Neural progenitor cell (in vitro differentiated cells): ENCODE data around the gene TCF15. TPM values are rescaled to one million over a fixed set of nuclear protein-coding genes. Genes with fewer than 3 reads are reported as not detected.

ENCODE experiments used
- DNase-seq: peaks from one replicate; pipeline ENCODE4 v3.0.0-alpha.2; 2016; ENCODE audit warnings: low spot score
- H2AFZ ChIP-seq: fragments of 200-600 bp; sonication (generic); replicated peaks from 2 replicates; pipeline ENCODE4 v1.6.1; 2016; ENCODE audit warnings: antibody characterized with exemption
- H3F3A ChIP-seq: fragments of 200-600 bp; sonication (generic); 2 replicates; pipeline ENCODE4 v1.6.1; 2016; ENCODE audit warnings: antibody characterized with exemption, low read depth
- H3K27ac ChIP-seq: fragments of 200-600 bp; sonication (generic); 2 replicates; pipeline ENCODE4 v1.5.1; 2016; ENCODE audit warnings: mild to moderate bottlenecking
- H3K27me3 ChIP-seq: fragments of 200-600 bp; sonication (generic); 2 replicates; pipeline ENCODE4 v1.6.1; 2016; ENCODE audit warnings: mild to moderate bottlenecking, moderate library complexity
- H3K36me3 ChIP-seq: fragments of 200-600 bp; sonication (generic); 2 replicates; pipeline ENCODE4 v1.5.1; 2016
- H3K4me1 ChIP-seq: fragments of 200-600 bp; sonication (generic); 2 replicates; pipeline ENCODE4 v1.6.1; 2016; ENCODE audit warnings: mixed run types
- H3K4me2 ChIP-seq: fragments of 200-600 bp; sonication (generic); 2 replicates; pipeline ENCODE4 v1.6.1; 2016
- H3K4me3 ChIP-seq: fragments of 200-600 bp; sonication (generic); 2 replicates; pipeline ENCODE4 v1.5.1; 2016
- H3K79me2 ChIP-seq: fragments of 200-600 bp; sonication (generic); 2 replicates; pipeline ENCODE4 v1.6.1; 2016; ENCODE audit warnings: low read depth
- H3K9ac ChIP-seq: fragments of 200-600 bp; sonication (generic); 2 replicates; pipeline ENCODE4 v1.6.1; 2016
- H3K9me3 ChIP-seq: fragments of 200-600 bp; sonication (generic); 2 replicates; pipeline ENCODE4 v1.5.1; 2016; ENCODE audit warnings: low read depth
- H4K20me1 ChIP-seq: fragments of 200-600 bp; sonication (generic); 2 replicates; pipeline ENCODE4 v1.6.1; 2016; ENCODE audit warnings: low read depth
- H3K27ac Mint-ChIP-seq: 3 replicates; pipeline ENCODE4 v1.8.0; 2021; ENCODE audit warnings: mixed read lengths
- H3K27me3 Mint-ChIP-seq: 2 replicates; pipeline ENCODE4 v1.8.0; 2022; ENCODE audit warnings: low read depth, mild to moderate bottlenecking, inconsistent platforms, moderate library complexity, mixed read lengths; ENCODE audit not compliant: insufficient read depth
- H3K36me3 Mint-ChIP-seq: 3 replicates; pipeline ENCODE4 v1.8.0; 2021; ENCODE audit warnings: mixed read lengths
- H3K4me1 Mint-ChIP-seq: 3 replicates; pipeline ENCODE4 v1.8.0; 2021; ENCODE audit warnings: mixed read lengths
- H3K4me3 Mint-ChIP-seq: 3 replicates; pipeline ENCODE4 v1.8.0; 2021; ENCODE audit warnings: mild to moderate bottlenecking, moderate library complexity, mixed read lengths
- H3K9me3 Mint-ChIP-seq: 3 replicates; pipeline ENCODE4 v1.8.0; 2020; ENCODE audit warnings: mixed read lengths
- EZH2 ChIP-seq: fragments of 200-600 bp; sonication (generic); IDR thresholded peaks from 2 replicates; pipeline ENCODE4 v1.6.1; 2017; ENCODE audit warnings: antibody characterized with exemption, mild to moderate bottlenecking, moderate library complexity
- EZH2phosphoT487 ChIP-seq: fragments of 200-600 bp; sonication (generic); IDR thresholded peaks from 2 replicates; pipeline ENCODE4 v1.6.1; 2017; ENCODE audit warnings: antibody characterized with exemption
- total RNA-seq: library from RNA; depleted of rRNA; stranded (reverse); fragments of >200 nt; gene quantifications from 2 replicates; pipeline ENCODE4 v1.2.3, GENCODE V29; 2015; ENCODE audit warnings: low replicate concordance
- TF ChIP-seq, protein P1 (sequence below): fragments of 200-600 bp; sonication (generic); IDR thresholded peaks from 2 replicates; pipeline ENCODE4 v1.5.1; 2017; ENCODE audit warnings: antibody characterized with exemption, mild to moderate bottlenecking

TCF15 gene
- total RNA-seq, 1 donor from 2014 or later: 0.07 TPM

DNA sequence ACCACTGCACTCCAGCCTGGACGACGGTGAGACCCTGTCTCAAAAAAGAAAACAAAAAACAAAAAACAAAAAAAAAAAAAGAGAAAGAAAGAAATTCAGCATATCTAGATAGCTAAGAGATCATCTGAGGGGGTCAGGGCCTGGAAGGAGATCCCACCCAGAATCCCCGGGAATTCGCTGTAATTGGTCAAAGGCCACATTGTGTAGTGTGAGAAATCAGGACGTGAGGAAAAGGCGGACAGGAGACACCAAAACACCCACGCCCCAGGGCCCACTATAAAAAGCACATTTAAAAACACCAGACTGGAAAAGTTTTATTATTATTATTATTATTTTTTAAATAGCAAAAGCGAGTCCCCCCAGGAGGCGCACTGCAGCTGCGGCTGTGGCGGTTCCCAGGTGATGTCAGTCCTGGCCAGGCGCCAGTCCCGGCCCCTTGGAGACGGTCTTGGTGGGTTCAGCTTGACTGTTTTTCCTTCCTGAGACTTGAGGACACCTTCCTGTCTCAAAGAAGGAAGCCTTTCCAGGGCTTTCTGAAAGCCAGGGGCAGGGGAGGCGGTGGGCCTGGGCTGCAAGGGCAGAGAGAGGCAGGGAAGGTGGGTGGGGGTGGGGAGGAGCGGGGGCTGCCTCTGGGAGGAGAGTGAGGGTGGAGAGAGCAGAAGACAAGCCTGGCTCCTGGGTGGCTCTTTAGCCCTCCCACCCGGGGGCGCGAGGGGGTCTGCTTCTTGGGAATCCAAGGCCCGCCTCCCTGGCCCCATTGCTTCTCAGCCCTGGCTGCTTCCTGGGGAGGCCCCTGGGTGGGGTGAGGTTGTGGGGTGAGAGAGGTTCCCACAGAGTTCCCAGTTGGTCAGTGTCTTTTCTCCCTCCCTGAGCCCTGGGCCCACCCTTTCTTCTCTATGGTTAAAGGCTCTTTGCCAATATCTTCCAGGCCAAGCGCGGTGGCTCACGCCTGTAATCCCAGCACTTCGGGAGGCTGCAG lies 14.5 kb downstream of the TCF15 start:
- TF ChIP-seq, protein P1, sequence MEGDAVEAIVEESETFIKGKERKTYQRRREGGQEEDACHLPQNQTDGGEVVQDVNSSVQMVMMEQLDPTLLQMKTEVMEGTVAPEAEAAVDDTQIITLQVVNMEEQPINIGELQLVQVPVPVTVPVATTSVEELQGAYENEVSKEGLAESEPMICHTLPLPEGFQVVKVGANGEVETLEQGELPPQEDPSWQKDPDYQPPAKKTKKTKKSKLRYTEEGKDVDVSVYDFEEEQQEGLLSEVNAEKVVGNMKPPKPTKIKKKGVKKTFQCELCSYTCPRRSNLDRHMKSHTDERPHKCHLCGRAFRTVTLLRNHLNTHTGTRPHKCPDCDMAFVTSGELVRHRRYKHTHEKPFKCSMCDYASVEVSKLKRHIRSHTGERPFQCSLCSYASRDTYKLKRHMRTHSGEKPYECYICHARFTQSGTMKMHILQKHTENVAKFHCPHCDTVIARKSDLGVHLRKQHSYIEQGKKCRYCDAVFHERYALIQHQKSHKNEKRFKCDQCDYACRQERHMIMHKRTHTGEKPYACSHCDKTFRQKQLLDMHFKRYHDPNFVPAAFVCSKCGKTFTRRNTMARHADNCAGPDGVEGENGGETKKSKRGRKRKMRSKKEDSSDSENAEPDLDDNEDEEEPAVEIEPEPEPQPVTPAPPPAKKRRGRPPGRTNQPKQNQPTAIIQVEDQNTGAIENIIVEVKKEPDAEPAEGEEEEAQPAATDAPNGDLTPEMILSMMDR: no peak
- TF ChIP-seq EZH2phosphoT487 (no peak), EZH2 (no peak)
- no peaks in the 10 kb centered on the region for H3K9me3 ChIP-seq
- no peaks in the 10 kb centered on the region for H3K27me3 ChIP-seq
- H2AFZ ChIP-seq: no peak overlapping the region
- peaks cover 4% of the 10 kb centered on the region for H3K4me1 ChIP-seq
- H3K9ac ChIP-seq: no peak overlapping the region
- no peak overlapping the region for H3K4me3 ChIP-seq
- DNase-seq: no peak
- no peaks in the 10 kb centered on the region for H3K36me3 ChIP-seq
- H3K9me3 Mint-ChIP-seq: no peaks in the 10 kb centered on the region
- no peaks in the 10 kb centered on the region for H3K79me2 ChIP-seq
- H3K27ac Mint-ChIP-seq: peak overlapping the region; percentile 93
- no peaks in the 10 kb centered on the region for H4K20me1 ChIP-seq
- peaks cover 7% of the 10 kb centered on the region for H3K27me3 Mint-ChIP-seq
- no peak overlapping the region for H3K4me3 Mint-ChIP-seq
- no peak overlapping the region for H3K4me2 ChIP-seq
- H3K36me3 Mint-ChIP-seq: no peaks in the 10 kb centered on the region
- H3K4me1 Mint-ChIP-seq: no peaks in the 10 kb centered on the region
- no peak overlapping the region for H3K27ac ChIP-seq
- no peaks in the 10 kb centered on the region for H3F3A ChIP-seq

DNA sequence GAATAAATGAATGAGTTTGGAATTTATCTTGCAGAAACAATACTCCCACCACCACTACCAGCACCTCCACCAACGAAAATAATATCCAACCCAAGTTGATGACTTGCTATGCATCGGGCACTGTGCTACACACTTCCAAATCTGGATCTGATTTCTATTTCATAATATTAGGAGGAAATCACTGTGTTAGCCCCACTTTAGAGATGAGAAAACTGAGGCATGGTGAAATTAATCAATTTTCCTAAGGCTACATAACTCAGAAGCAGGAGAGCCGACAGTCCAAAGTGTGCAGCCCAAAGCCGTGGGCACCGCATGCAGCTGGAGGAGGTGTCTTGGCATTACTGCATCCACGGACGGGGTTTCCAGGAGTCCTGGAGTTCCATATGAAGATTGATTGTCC lies 17.6 kb downstream of the TCF15 start:
- no peaks in the 10 kb centered on the region for H3F3A ChIP-seq
- no peak overlapping the region for H3K4me3 ChIP-seq
- H3K4me2 ChIP-seq: no peak overlapping the region
- no peaks in the 10 kb centered on the region for H3K36me3 ChIP-seq
- no peak overlapping the region for H3K9ac ChIP-seq
- TF ChIP-seq EZH2 (no peak), EZH2phosphoT487 (no peak)
- TF ChIP-seq, protein P1: no peak
- Mint-ChIP-seq H3K4me3 (no peak overlapping the region), H3K27ac (no peak overlapping the region), H3K36me3 (no peaks in the 10 kb centered on the region), H3K27me3 (peaks cover 10% of the 10 kb centered on the region), H3K4me1 (no peaks in the 10 kb centered on the region), H3K9me3 (no peaks in the 10 kb centered on the region)
- H3K27ac ChIP-seq: no peak overlapping the region
- no peaks in the 10 kb centered on the region for H3K9me3 ChIP-seq
- no peaks in the 10 kb centered on the region for H3K27me3 ChIP-seq
- no peak for DNase-seq
- no peaks in the 10 kb centered on the region for H4K20me1 ChIP-seq
- H3K4me1 ChIP-seq: no peaks in the 10 kb centered on the region
- no peaks in the 10 kb centered on the region for H3K79me2 ChIP-seq
- H2AFZ ChIP-seq: no peak overlapping the region

DNA sequence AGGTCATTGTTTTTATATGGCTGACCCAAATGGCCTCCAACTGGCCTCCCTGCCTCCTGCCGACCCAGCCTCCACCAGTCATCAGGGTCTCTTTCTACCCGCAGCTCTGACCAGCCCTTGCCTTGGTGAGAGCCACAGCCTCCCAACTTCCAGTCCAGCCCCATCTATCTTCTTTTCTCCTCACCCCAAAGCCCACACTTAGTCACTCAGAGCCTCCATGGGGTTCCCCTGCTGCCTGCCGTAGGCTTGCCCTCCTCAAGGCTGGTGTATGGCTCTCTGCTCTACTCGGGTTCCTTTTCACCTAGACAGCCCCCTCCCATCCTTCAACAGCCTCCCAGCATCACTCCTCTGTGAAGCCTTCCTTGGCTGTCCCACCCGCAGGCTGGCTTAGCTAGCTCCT lies 18.2 kb downstream of the TCF15 start:
- no peak overlapping the region for H2AFZ ChIP-seq
- H3K27ac Mint-ChIP-seq: peak overlapping the region; percentile 18
- no peak for DNase-seq
- no peak overlapping the region for H3K4me3 ChIP-seq
- H4K20me1 ChIP-seq: no peaks in the 10 kb centered on the region
- H3F3A ChIP-seq: no peaks in the 10 kb centered on the region
- H3K9me3 Mint-ChIP-seq: no peaks in the 10 kb centered on the region
- H3K27ac ChIP-seq: no peak overlapping the region
- TF ChIP-seq EZH2: no peak
- TF ChIP-seq, protein P1: no peak
- no peak for TF ChIP-seq EZH2phosphoT487
- no peak overlapping the region for H3K9ac ChIP-seq
- no peak overlapping the region for H3K4me3 Mint-ChIP-seq
- H3K36me3 ChIP-seq: no peaks in the 10 kb centered on the region
- H3K4me1 ChIP-seq: no peaks in the 10 kb centered on the region
- H3K4me1 Mint-ChIP-seq: no peaks in the 10 kb centered on the region
- no peaks in the 10 kb centered on the region for H3K27me3 ChIP-seq
- H3K36me3 Mint-ChIP-seq: no peaks in the 10 kb centered on the region
- H3K4me2 ChIP-seq: no peak overlapping the region
- H3K9me3 ChIP-seq: no peaks in the 10 kb centered on the region
- peaks cover 10% of the 10 kb centered on the region for H3K27me3 Mint-ChIP-seq
- H3K79me2 ChIP-seq: no peaks in the 10 kb centered on the region
